Measurements from ENCODE around the gene BRD4. TPM values are rescaled to one million over a fixed set of nuclear protein-coding genes. Genes with fewer than 3 reads are reported as not detected.

BRD4 gene
- total and polyA plus RNA-seq, 2 experiments from 2014 or later = 63.8 to 115 TPM

GRCh38 chr19:15247107-15248014 is 85.0 kb downstream of the BRD4 start:
- Histone ChIP-seq H3K9me2 (ENCODE audit: insufficient read depth) (no peaks in the 10 kb centered on the region), H3K4me3 (no peak overlapping the region), H3K4me2 (no peak overlapping the region), H2AFZ (no peak overlapping the region), H3F3A (replicated peaks; ENCODE audit: low read depth) (peaks cover 6% of the 10 kb centered on the region), H3K27me3 (ENCODE audit: insufficient read depth) (no peaks in the 10 kb centered on the region), H3K79me2 (replicated peaks; ENCODE audit: insufficient read depth) (peaks cover 21% of the 10 kb centered on the region), H3K36me3 (ENCODE audit: insufficient read depth) (peaks cover 8% of the 10 kb centered on the region; the same call in 1 of the 2 replicates), H3K27ac (ENCODE audit: low read depth) (no peak overlapping the region), H4K20me1 (replicated peaks; ENCODE audit: insufficient read depth) (peaks cover 33% of the 10 kb centered on the region), H3K4me1 (ENCODE audit: insufficient read depth) (peaks cover 3% of the 10 kb centered on the region)
- H3K4me1 Mint-ChIP-seq = peaks cover 14% of the 10 kb centered on the region
- H3K36me3 Mint-ChIP-seq (ENCODE audit: low read depth) = peaks cover 57% of the 10 kb centered on the region
- no peak overlapping the region for H3K4me3 Mint-ChIP-seq
- DNase-seq (ENCODE audit: low spot score) (no peak), ATAC-seq (no peak)
- H3K27me3 Mint-ChIP-seq (ENCODE audit: insufficient read depth, low read depth, poor library complexity) = peaks cover 28% of the 10 kb centered on the region
- TF ChIP-seq ZNF462 (CRISPR knock-in tag; IDR thresholded peaks at IDR 0.05) = no peak
- no peak; the same call in 1 of the 2 replicates for TF ChIP-seq POLR2AphosphoS5 (IDR thresholded peaks at IDR 0.05; ENCODE audit: low read depth)
- H3K9me3 Mint-ChIP-seq = 0 out of 3 replicates have a peak, but pooled peaks cover 3% of the 10 kb centered on the region
- H3K27ac Mint-ChIP-seq = no peak overlapping the region

- peaks cover 31% of the 10 kb centered on the region for H3K27me3 Mint-ChIP-seq (ENCODE audit: insufficient read depth, low read depth, poor library complexity)
- Histone ChIP-seq H3K27ac (ENCODE audit: low read depth) (no peak overlapping the region), H4K20me1 (replicated peaks; ENCODE audit: insufficient read depth) (peaks cover 28% of the 10 kb centered on the region), H3K27me3 (ENCODE audit: insufficient read depth) (no peaks in the 10 kb centered on the region), H3K79me2 (replicated peaks; ENCODE audit: insufficient read depth) (peaks cover 14% of the 10 kb centered on the region), H3K4me1 (ENCODE audit: insufficient read depth) (no peaks in the 10 kb centered on the region), H3K4me3 (no peak overlapping the region), H2AFZ (no peak overlapping the region), H3K4me2 (no peak overlapping the region), H3F3A (replicated peaks; ENCODE audit: low read depth) (no peaks in the 10 kb centered on the region), H3K36me3 (ENCODE audit: insufficient read depth) (peaks cover 6% of the 10 kb centered on the region; the same call in 1 of the 2 replicates), H3K9me2 (ENCODE audit: insufficient read depth) (no peaks in the 10 kb centered on the region)
- 0 out of 3 replicates have a peak, but pooled peaks cover 3% of the 10 kb centered on the region for H3K9me3 Mint-ChIP-seq
- peaks cover 54% of the 10 kb centered on the region for H3K36me3 Mint-ChIP-seq (ENCODE audit: low read depth)
- H3K4me1 Mint-ChIP-seq = peaks cover 4% of the 10 kb centered on the region; the same call in 1 of the 3 replicates
- H3K27ac Mint-ChIP-seq = no peak overlapping the region
- ATAC-seq (no peak), DNase-seq (ENCODE audit: low spot score) (no peak)
- no peak overlapping the region for H3K4me3 Mint-ChIP-seq
- TF ChIP-seq ETS1 (IDR thresholded peaks at IDR 0.05) (no peak), EZH2 (IDR thresholded peaks at IDR 0.05; ENCODE audit: low read depth, unreplicated experiment) (no peak), ZNF331 (CRISPR knock-in tag; IDR thresholded peaks at IDR 0.05; ENCODE audit: low read depth) (no peak), NANOG (IDR thresholded peaks at IDR 0.05; ENCODE audit: borderline replicate concordance) (no peak), ZNF114 (CRISPR knock-in tag; IDR thresholded peaks at IDR 0.05) (no peak), JUNB (IDR thresholded peaks at IDR 0.05; ENCODE audit: unreplicated experiment) (no peak)
These were observed 86.2 kb downstream of the BRD4 start for GRCh38 chr19:15246198-15246481.
